GM18867 (cell line): ENCODE results near the gene TBC1D3C.
"Not testable (repeated sequence)": the region's sequence is repeated elsewhere in the genome, so short reads cannot be mapped to it uniquely, and the experiment has no call there.

Experiments used
- ATAC-seq: cut with Tn5 transposase; IDR thresholded peaks from one replicate; pipeline ENCODE4 v1.9.1; 2021; ENCODE audit warnings: mild to moderate bottlenecking, moderate library complexity; ENCODE audit not compliant: unreplicated experiment

Gene TBC1D3C

GRCh38 chr17:38068534-38068933 is at the start of gene TBC1D3C:
TSS of gene TBC1D3C (minus strand) at chr17:38068634. CDS start at chr17:38067066, 1,568 bp downstream.
- not testable (repeated sequence) for ATAC-seq

GRCh38 chr17:38099262-38099661 is 30.8 kb upstream of the TBC1D3C start:
- not testable (repeated sequence) for ATAC-seq

GRCh38 chr17:38094059-38094694 is 25.7 kb upstream of the TBC1D3C start:
- ATAC-seq: not testable (repeated sequence)

- ATAC-seq: not testable (repeated sequence)
Measured at GRCh38 chr17:38088120-38088519, 19.7 kb upstream of the TBC1D3C start.

GRCh38 chr17:38087344-38087743 is 18.9 kb upstream of the TBC1D3C start:
- not testable (repeated sequence) for ATAC-seq
